Peyer's patch (tissue), 4 donors: ENCODE results near the gene NDUFV3.

Experiments
- POLR2A ChIP-seq, 2 donors: fragments of 450-650 bp; IDR thresholded peaks; one replicate each; pipeline ENCODE4 v1.5.1; 2017; ENCODE audit warnings: antibody characterized with exemption in 2 of 2, mild to moderate bottlenecking in 2 of 2, moderate library complexity in 2 of 2
- TF ChIP-seq, protein P1 (sequence below), 6 experiments: fragments of 450-650 bp in 4 of 6; fragments of 200-600 bp in 2 of 6; sonication (generic) in 1 of 6; IDR thresholded peaks; one replicate each; pipeline ENCODE4 v1.5.1; 2017 to 2019; ENCODE audit warnings: antibody characterized with exemption in 6 of 6, mild to moderate bottlenecking in 3 of 6, moderate library complexity in 1 of 6

DNA sequence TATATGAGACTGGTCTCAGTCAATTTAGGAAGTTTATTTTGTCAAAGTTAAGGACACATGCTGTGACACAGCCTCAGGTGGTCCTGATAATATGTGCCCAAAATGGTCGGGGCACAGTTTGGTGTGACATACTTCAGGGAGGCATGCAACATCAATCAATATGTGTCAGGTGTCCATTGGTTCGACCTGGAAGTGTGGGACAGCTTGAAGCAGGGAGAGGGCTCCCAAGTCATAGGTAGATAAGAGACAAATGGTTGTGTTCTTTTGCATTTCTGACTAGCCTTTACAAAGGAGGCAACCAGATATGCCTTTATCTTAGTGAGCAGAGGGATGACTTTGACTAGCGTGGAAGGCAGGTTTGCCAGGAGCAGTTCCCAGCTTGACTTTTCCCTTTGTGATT is 36.9 kb downstream of the NDUFV3 start:
- TF ChIP-seq, protein P1, sequence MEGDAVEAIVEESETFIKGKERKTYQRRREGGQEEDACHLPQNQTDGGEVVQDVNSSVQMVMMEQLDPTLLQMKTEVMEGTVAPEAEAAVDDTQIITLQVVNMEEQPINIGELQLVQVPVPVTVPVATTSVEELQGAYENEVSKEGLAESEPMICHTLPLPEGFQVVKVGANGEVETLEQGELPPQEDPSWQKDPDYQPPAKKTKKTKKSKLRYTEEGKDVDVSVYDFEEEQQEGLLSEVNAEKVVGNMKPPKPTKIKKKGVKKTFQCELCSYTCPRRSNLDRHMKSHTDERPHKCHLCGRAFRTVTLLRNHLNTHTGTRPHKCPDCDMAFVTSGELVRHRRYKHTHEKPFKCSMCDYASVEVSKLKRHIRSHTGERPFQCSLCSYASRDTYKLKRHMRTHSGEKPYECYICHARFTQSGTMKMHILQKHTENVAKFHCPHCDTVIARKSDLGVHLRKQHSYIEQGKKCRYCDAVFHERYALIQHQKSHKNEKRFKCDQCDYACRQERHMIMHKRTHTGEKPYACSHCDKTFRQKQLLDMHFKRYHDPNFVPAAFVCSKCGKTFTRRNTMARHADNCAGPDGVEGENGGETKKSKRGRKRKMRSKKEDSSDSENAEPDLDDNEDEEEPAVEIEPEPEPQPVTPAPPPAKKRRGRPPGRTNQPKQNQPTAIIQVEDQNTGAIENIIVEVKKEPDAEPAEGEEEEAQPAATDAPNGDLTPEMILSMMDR (IDR thresholded peaks at IDR 0.05): no peak
- TF ChIP-seq POLR2A (IDR thresholded peaks at IDR 0.05): no peak
